ENCODE measurements around the gene SLX4.
"Not testable (repeated sequence)": the region's sequence is repeated elsewhere in the genome, so short reads cannot be mapped to it uniquely, and the experiment has no call there.

SLX4 gene

DNA sequence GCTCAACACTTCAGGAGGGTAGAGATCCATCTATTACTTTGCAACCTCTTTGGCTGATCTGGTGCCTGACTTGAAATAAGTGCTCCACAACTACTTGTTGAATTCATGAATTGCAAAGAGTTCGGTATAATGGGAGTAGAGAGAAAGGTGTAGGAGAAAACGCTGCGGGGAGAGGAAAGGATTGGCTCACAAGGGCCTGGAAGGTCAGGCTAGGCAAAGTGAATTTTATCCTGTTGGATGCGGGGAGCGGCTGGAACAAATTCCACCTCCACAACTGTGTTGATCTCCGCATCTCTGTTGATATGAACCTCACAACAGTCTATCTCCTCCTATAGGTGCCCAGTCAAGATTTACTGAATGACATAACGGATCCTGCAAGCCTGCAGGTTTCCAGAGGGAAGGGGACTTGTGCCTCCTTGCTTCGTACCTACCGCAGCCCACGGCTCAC, 684 bp downstream of the SLX4 start:
- Histone ChIP-seq H3K36me3 (ENCODE audit: control insufficient read depth, insufficient read depth, low read length) (peaks cover 5% of the 10 kb centered on the region), H3K27ac (ENCODE audit: insufficient read depth, low read length, poor library complexity, severe bottlenecking) (peak overlapping the region; percentile 83), H3K4me1 (ENCODE audit: control insufficient read depth, insufficient read depth, low read length, poor library complexity, severe bottlenecking) (peaks cover 16% of the 10 kb centered on the region), H3K27me3 (replicated peaks; ENCODE audit: control insufficient read depth, insufficient read depth, low read length, poor library complexity, severe bottlenecking) (no peaks in the 10 kb centered on the region), H3K4me3 (ENCODE audit: insufficient read depth, low read depth, low read length, poor library complexity, severe bottlenecking) (peak overlapping the region; percentile 96), H3K9me3 (ENCODE audit: control insufficient read depth, low read length) (no peaks in the 10 kb centered on the region)
- DNase-seq: no peak

DNA sequence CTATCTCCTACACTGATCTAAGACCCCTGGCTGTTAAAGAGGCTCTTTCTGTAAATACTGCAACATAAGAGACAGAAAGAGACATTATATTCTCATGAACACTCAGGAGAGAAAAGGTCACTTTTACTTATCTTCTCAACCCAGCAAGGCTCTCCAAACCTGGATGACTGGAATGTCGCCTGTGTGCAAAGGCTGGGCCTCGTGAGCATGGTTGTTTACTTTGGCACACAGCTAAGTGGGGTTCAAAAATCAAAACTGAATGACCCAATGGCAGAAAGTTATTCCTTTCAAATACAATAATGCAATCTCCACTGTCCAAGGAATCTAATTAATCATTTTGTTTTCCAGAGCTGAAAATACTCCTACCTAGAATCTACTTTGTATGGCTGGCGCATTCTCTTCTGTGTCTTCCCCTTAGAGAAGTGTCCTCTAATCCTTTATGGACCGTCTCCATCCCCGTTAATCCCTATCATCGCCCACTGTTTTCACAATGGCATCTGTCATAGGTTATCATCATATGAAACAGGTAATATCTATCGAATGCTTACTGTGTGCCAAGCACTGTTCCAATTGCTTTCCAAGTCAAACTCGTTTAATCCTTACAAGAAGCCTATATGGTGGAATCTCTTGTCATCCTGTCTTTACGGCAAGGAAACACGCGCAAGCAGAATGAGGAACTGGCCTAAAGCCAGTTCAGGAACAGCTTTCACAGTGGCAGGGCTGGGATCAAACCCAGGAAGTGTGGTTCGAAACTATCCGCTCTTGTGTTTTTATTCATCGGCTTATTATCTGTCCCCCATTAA, 1.3 kb downstream of the SLX4 start:
- Histone ChIP-seq H3K9me3 (ENCODE audit: control insufficient read depth, low read length) (no peaks in the 10 kb centered on the region), H3K27me3 (replicated peaks; ENCODE audit: control insufficient read depth, insufficient read depth, low read length, poor library complexity, severe bottlenecking) (no peaks in the 10 kb centered on the region), H3K4me1 (ENCODE audit: control insufficient read depth, insufficient read depth, low read length, poor library complexity, severe bottlenecking) (peaks cover 16% of the 10 kb centered on the region), H3K27ac (ENCODE audit: insufficient read depth, low read length, poor library complexity, severe bottlenecking) (no peak overlapping the region), H3K4me3 (ENCODE audit: insufficient read depth, low read depth, low read length, poor library complexity, severe bottlenecking) (no peak overlapping the region), H3K36me3 (ENCODE audit: control insufficient read depth, insufficient read depth, low read length) (peaks cover under 1% of the 10 kb centered on the region)
- no peak for DNase-seq

DNA sequence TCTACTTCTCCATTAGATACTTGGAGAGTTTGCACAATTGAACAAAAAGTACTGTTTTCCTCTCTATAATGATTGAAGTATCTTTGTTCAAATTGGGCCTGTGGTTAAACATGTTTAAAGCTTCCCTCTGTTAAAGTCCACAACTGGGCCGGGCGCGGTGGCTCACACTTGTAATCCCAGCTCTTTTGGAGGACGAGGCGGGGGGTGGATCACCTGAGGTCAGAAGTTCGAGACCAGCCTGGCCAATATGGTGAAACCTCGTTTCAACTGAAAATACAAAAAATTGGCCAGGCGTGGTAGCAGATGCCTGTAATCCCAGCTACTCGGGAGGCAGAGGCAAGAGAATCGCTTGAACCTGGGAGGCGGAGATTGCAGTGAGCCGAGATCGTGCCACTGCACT, 2.4 kb downstream of the SLX4 start:
- H3K36me3 ChIP-seq (ENCODE audit: control insufficient read depth, insufficient read depth, low read length); H3K27me3 ChIP-seq (replicated peaks; ENCODE audit: control insufficient read depth, insufficient read depth, low read length, poor library complexity, severe bottlenecking); DNase-seq; H3K4me3 ChIP-seq (ENCODE audit: insufficient read depth, low read depth, low read length, poor library complexity, severe bottlenecking); H3K27ac ChIP-seq (ENCODE audit: insufficient read depth, low read length, poor library complexity, severe bottlenecking); H3K9me3 ChIP-seq (ENCODE audit: control insufficient read depth, low read length): not testable (repeated sequence)
- H3K4me1 ChIP-seq (ENCODE audit: control insufficient read depth, insufficient read depth, low read length, poor library complexity, severe bottlenecking): peaks cover 16% of the 10 kb centered on the region

DNA sequence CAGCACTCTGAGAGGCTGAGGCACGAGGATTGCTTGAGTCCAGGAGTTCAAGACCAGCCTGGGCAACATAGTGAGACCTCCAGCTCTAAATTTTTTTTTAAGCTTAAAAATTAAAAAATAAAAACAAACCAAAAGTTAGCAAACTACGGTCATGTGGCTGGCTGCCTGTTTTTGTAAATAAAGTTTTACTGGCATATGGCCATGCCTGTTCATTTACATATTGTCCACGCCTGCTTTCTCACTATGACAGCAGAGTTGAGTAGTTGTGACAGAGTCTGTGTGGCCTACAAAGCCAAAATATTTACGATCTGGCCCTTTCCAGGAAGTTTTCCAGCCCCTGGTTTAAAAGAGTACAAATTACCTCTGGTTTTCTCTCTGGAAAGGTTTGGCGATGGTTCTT, 3.3 kb downstream of the SLX4 start:
- no peaks in the 10 kb centered on the region for H3K27me3 ChIP-seq (replicated peaks; ENCODE audit: control insufficient read depth, insufficient read depth, low read length, poor library complexity, severe bottlenecking)
- DNase-seq: no peak

DNA sequence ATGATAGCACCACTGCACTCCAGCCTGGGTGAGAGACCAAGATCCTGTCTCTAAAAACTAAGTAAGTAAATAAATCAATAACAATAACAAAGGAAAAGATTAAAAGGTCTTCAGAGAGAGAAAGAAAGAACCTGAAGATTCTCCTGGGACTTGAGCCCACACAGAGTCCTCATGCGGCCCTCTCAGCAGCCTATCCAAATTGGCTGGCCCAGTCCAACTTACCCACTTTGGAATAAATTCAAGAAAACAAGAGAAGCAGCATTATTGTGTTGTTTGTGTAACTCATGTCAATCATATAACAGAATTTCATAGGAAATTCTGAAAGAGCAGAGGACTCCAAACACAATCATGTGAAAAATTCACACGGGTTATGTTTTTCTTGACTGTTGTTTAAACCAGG, 3.8 kb downstream of the SLX4 start:
- no peak for DNase-seq
- H3K4me1 ChIP-seq (ENCODE audit: control insufficient read depth, insufficient read depth, low read length, poor library complexity, severe bottlenecking): peaks cover 14% of the 10 kb centered on the region
- no peaks in the 10 kb centered on the region for H3K9me3 ChIP-seq (ENCODE audit: control insufficient read depth, low read length)
- no peak overlapping the region for H3K4me3 ChIP-seq (ENCODE audit: insufficient read depth, low read depth, low read length, poor library complexity, severe bottlenecking)
- H3K27me3 ChIP-seq (replicated peaks; ENCODE audit: control insufficient read depth, insufficient read depth, low read length, poor library complexity, severe bottlenecking): no peaks in the 10 kb centered on the region
- H3K27ac ChIP-seq (ENCODE audit: insufficient read depth, low read length, poor library complexity, severe bottlenecking): no peak overlapping the region
- H3K36me3 ChIP-seq (ENCODE audit: control insufficient read depth, insufficient read depth, low read length): no peaks in the 10 kb centered on the region

More for the DNA sequence above, 3.3 kb downstream of the SLX4 start:
- no peak overlapping the region for H3K27ac ChIP-seq (ENCODE audit: insufficient read depth, low read length, poor library complexity, severe bottlenecking)
- no peaks in the 10 kb centered on the region for H3K9me3 ChIP-seq (ENCODE audit: control insufficient read depth, low read length)
- no peak overlapping the region for H3K4me3 ChIP-seq (ENCODE audit: insufficient read depth, low read depth, low read length, poor library complexity, severe bottlenecking)
- H3K36me3 ChIP-seq (ENCODE audit: control insufficient read depth, insufficient read depth, low read length): no peaks in the 10 kb centered on the region
- H3K4me1 ChIP-seq (ENCODE audit: control insufficient read depth, insufficient read depth, low read length, poor library complexity, severe bottlenecking): peaks cover 16% of the 10 kb centered on the region

DNA sequence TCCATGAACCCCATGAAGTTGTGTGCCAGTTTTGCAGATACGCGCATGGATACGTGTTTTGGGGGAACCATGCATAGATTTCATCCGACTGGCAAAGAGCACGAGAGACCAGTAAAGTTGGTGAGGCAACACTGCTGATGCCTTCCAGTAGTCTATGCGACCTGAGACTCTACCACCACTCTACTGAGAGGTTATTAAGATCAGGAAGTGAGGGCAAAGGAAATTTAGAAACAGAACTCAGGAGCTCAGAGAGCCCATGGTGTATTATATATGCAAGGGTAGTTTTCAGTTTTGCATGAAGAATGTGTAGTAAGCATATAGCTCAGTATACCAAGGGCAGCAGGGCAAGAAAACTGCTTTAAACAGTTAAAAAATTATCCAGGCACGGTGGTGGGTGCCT, 4.2 kb downstream of the SLX4 start:
- DNase-seq: no peak
- Histone ChIP-seq H3K27ac (ENCODE audit: insufficient read depth, low read length, poor library complexity, severe bottlenecking) (no peak overlapping the region), H3K9me3 (ENCODE audit: control insufficient read depth, low read length) (no peaks in the 10 kb centered on the region), H3K36me3 (ENCODE audit: control insufficient read depth, insufficient read depth, low read length) (no peaks in the 10 kb centered on the region), H3K4me1 (ENCODE audit: control insufficient read depth, insufficient read depth, low read length, poor library complexity, severe bottlenecking) (peaks cover 9% of the 10 kb centered on the region), H3K27me3 (replicated peaks; ENCODE audit: control insufficient read depth, insufficient read depth, low read length, poor library complexity, severe bottlenecking) (no peaks in the 10 kb centered on the region), H3K4me3 (ENCODE audit: insufficient read depth, low read depth, low read length, poor library complexity, severe bottlenecking) (no peak overlapping the region)

DNA sequence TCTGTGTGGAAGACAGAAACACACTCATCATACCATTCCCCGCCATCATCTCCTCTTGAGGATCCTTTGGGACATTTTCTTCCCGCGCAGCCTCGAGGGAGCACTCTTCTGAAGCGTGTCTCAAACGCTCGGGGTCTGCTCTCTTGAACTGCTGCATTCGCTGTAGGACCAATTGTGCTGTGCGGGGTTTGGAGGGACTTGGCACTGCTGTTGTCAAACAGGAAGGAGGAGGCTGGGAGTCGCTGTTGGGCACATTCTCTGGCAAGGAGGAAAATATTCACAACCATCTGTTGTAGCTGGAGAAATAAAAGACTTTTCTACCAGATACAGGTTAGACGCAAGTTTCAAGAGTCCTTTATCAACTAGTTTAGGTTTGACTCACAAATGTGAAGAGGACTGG, 5.0 kb downstream of the SLX4 start:
- Histone ChIP-seq H3K4me1 (ENCODE audit: control insufficient read depth, insufficient read depth, low read length, poor library complexity, severe bottlenecking) (peaks cover 9% of the 10 kb centered on the region), H3K36me3 (ENCODE audit: control insufficient read depth, insufficient read depth, low read length) (no peaks in the 10 kb centered on the region)

DNA sequence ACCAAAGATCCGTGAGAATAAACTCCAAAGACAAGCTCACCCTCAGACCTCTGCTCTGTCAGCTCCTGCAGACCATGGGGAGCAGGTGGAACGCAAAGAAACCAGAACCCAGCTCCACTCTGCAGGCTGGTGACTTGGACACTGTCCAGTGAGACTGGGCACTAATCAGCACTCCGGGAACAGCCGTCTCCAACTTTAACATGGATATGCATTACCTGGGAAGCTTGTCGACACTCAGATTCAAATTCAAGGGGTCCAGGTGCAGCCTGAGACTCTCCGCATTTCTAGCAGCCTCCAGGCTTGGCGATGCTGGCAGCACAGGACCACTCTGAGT, 9.1 kb downstream of the SLX4 start:
- no peaks in the 10 kb centered on the region for H3K9me3 ChIP-seq (ENCODE audit: control insufficient read depth, low read length)
- H3K4me3 ChIP-seq (ENCODE audit: insufficient read depth, low read depth, low read length, poor library complexity, severe bottlenecking): no peak overlapping the region
- no peaks in the 10 kb centered on the region for H3K4me1 ChIP-seq (ENCODE audit: control insufficient read depth, insufficient read depth, low read length, poor library complexity, severe bottlenecking)
- H3K36me3 ChIP-seq (ENCODE audit: control insufficient read depth, insufficient read depth, low read length): no peaks in the 10 kb centered on the region
- no peaks in the 10 kb centered on the region for H3K27me3 ChIP-seq (replicated peaks; ENCODE audit: control insufficient read depth, insufficient read depth, low read length, poor library complexity, severe bottlenecking)
- H3K27ac ChIP-seq (ENCODE audit: insufficient read depth, low read length, poor library complexity, severe bottlenecking): no peak overlapping the region
- DNase-seq: no peak

More for the DNA sequence above, 5.0 kb downstream of the SLX4 start:
- DNase-seq: no peak
- H3K4me3 ChIP-seq (ENCODE audit: insufficient read depth, low read depth, low read length, poor library complexity, severe bottlenecking): no peak overlapping the region
- H3K9me3 ChIP-seq (ENCODE audit: control insufficient read depth, low read length): no peaks in the 10 kb centered on the region
- H3K27ac ChIP-seq (ENCODE audit: insufficient read depth, low read length, poor library complexity, severe bottlenecking): no peak overlapping the region
- no peaks in the 10 kb centered on the region for H3K27me3 ChIP-seq (replicated peaks; ENCODE audit: control insufficient read depth, insufficient read depth, low read length, poor library complexity, severe bottlenecking)

DNA sequence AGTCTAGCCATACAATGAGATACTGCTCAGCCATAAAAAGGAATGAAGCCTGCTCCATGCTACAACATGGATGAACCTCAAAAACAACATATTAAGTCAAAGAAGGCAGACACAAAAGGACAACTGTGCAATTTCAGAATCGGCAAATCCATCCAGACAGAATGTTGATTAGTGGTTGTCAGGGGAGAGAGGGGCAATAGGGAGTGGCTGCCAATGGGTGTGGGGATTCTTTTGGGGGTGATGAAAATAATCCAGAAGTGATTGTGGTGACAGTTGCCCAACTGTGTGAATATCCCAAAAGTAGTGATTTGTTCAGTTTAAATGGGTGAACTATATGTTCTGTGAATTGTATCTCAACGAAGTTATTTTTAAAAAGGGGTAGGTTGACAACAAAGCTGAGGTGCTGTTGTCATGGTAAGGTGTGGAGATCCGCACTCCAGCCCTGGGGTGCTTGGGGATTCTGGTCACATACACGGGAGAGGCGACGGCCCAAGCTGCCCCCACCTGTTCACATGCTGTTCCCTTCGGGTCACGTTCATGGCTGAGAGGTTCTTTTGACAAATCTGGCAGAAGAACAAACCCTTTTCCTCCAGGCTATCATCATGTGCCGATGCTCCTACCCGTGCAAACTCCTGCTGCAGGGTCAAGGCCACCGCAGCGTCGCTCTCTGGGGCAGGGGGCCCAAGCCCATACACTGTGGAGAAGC, 9.6 kb downstream of the SLX4 start:
- Histone ChIP-seq H3K4me1 (ENCODE audit: control insufficient read depth, insufficient read depth, low read length, poor library complexity, severe bottlenecking) (no peaks in the 10 kb centered on the region), H3K27me3 (replicated peaks; ENCODE audit: control insufficient read depth, insufficient read depth, low read length, poor library complexity, severe bottlenecking) (no peaks in the 10 kb centered on the region), H3K9me3 (ENCODE audit: control insufficient read depth, low read length) (no peaks in the 10 kb centered on the region), H3K36me3 (ENCODE audit: control insufficient read depth, insufficient read depth, low read length) (no peaks in the 10 kb centered on the region), H3K4me3 (ENCODE audit: insufficient read depth, low read depth, low read length, poor library complexity, severe bottlenecking) (no peak overlapping the region), H3K27ac (ENCODE audit: insufficient read depth, low read length, poor library complexity, severe bottlenecking) (no peak overlapping the region)
- DNase-seq: no peak

DNA sequence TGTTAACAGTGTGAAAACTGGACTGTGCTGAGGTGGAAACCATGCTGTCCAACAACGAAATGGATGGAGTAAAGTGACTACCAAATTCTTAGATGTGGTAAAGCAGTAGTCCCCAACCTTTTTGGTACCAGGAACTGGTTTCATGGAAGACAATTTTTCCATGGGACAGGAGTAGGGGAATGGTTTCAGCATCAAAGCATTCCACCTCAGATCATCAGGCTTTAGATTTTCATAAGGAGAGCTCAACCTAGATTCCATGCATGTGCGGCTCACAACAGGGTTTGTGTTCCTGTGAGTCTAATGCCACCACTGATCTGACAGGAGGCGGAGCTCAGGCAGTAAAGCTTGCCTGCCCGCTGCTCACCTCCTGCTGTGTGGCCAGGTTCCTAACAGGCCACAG, 11.5 kb downstream of the SLX4 start:
- H3K27me3 ChIP-seq (replicated peaks; ENCODE audit: control insufficient read depth, insufficient read depth, low read length, poor library complexity, severe bottlenecking): no peaks in the 10 kb centered on the region
- H3K9me3 ChIP-seq (ENCODE audit: control insufficient read depth, low read length): no peaks in the 10 kb centered on the region
- H3K4me3 ChIP-seq (ENCODE audit: insufficient read depth, low read depth, low read length, poor library complexity, severe bottlenecking): no peak overlapping the region
- H3K4me1 ChIP-seq (ENCODE audit: control insufficient read depth, insufficient read depth, low read length, poor library complexity, severe bottlenecking): no peaks in the 10 kb centered on the region
- H3K27ac ChIP-seq (ENCODE audit: insufficient read depth, low read length, poor library complexity, severe bottlenecking): no peak overlapping the region
- DNase-seq: no peak
- H3K36me3 ChIP-seq (ENCODE audit: control insufficient read depth, insufficient read depth, low read length): no peaks in the 10 kb centered on the region

All from effector memory CD4-positive, alpha-beta T cell (primary cell).